ENCODE data around the gene IGF2R.
"Not testable (repeated sequence)": the region's sequence is repeated elsewhere in the genome, so short reads cannot be mapped to it uniquely, and the experiment has no call there.

The IGF2R gene

DNA sequence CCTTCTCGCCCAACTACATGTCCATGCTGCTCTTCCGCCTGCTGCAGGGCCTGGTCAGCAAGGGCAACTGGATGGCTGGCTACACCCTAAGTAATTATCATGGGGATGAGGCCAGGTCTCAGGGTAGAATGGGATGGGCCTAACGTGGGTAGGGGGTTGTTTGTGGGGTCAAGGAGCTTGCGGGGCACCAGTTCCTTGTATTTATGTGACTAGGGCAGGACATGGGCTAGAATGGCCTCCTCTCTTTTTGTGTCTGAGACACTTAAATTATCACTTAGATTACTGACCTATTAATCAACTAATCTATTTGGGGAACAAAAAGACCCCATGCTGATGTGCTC is 163.4 kb downstream of the IGF2R start:
- H3K4me3 ChIP-seq (ENCODE audit: low read depth, low read length), result no peak overlapping the region
- TF ChIP-seq, protein P1, sequence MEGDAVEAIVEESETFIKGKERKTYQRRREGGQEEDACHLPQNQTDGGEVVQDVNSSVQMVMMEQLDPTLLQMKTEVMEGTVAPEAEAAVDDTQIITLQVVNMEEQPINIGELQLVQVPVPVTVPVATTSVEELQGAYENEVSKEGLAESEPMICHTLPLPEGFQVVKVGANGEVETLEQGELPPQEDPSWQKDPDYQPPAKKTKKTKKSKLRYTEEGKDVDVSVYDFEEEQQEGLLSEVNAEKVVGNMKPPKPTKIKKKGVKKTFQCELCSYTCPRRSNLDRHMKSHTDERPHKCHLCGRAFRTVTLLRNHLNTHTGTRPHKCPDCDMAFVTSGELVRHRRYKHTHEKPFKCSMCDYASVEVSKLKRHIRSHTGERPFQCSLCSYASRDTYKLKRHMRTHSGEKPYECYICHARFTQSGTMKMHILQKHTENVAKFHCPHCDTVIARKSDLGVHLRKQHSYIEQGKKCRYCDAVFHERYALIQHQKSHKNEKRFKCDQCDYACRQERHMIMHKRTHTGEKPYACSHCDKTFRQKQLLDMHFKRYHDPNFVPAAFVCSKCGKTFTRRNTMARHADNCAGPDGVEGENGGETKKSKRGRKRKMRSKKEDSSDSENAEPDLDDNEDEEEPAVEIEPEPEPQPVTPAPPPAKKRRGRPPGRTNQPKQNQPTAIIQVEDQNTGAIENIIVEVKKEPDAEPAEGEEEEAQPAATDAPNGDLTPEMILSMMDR (IDR thresholded peaks at IDR 0.05; ENCODE audit: low read depth, low read length, missing control alignments), result no peak
- no peak for DNase-seq (ENCODE audit: low read depth)

DNA sequence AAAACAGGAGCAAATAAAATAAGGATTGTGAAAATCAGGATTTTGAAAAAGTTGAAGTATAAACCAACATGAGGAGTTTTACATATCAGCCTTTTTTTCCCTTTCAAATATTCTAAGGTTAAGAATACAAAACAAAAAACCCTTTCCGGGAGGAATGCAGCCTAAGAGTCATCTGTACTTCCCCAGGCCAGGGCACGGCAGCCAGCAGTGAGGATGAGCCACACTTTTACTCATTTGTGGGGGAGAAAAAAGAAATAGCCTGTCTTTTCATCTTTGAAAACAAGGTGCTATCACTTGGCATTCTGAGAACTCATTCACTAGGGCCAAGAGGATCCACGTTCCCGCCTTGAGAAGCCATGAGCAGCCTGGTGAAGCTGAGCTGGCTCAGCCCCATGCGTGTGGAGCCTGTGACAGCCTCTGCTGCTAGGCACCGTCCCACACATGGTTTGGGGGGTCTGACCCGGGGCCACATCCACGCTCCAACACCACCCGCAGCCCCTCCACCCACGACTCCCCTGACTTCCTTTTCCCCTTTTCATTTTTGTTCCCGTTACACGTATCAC is 164.0 kb downstream of the IGF2R start:
- TF ChIP-seq, protein P1 (IDR thresholded peaks at IDR 0.05; ENCODE audit: low read depth, low read length, missing control alignments), result no peak
- no peak for DNase-seq (ENCODE audit: low read depth)
- H3K4me3 ChIP-seq (ENCODE audit: low read depth, low read length), result no peak overlapping the region

DNA sequence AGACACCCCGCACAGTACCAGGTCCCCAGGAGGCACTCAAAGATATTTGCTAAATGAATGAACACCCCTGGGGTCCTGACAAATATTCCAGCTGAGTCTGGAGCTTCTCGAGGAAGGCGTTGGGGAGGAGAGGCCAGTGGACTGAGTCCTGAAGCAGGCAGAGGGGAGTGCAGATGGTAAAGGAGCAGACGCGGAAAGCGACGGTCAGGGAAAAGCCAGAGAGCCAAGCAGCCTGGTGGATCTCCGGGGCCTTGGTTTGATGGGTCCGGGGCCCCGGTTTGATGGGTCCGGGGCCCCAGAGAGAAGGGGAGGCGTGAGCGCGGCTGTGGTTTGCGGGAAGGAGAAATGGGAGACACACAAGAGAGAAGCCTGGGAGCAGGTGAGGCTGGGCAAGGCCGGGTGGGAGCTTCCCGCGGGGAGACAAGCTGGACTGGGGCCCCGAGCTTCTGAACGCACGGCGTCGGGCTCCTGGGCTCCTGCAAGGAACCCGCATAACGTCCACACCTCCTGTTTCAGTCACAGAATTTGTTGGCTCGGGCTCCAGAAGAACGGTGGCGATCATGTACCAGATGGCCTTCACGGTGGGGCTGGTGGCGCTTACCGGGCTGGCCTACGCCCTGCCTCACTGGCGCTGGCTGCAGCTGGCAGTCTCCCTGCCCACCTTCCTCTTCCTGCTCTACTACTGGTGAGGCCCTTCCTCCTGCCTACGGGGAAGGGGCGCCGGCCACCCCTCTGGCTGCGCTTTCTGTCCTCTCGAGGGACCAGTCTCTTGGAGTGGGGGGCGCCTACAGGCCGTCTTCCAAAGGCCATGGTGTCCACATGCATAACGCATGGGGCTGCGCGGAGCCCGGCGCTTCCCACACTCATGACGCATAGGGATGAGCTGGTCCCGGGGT is 164.8 kb downstream of the IGF2R start:
- TF ChIP-seq, protein P1 (IDR thresholded peaks at IDR 0.05; ENCODE audit: low read depth, low read length, missing control alignments), result no peak
- no peak overlapping the region for H3K4me3 ChIP-seq (ENCODE audit: low read depth, low read length)
- no peak for DNase-seq (ENCODE audit: low read depth)

DNA sequence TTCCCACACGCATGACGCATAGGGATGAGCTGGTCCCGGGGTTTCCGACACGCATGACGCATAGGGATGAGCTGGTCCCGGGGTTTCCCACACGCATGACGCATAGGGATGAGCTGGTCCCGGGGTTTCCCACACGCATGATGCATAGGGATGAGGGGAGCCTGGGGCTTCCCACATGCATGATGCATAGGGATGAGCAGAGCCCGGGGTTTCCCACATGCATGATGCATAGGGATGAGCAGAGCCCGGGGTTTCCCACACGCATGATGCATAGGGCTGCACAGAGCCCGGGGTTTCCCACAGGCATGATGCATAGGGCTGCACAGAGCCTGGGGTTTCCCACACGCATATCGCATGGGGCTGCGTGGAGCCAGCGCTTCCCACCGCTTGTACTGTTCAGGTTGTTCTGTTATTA is 165.5 kb downstream of the IGF2R start:
- not testable (repeated sequence) for H3K4me3 ChIP-seq (ENCODE audit: low read depth, low read length); DNase-seq (ENCODE audit: low read depth)

DNA sequence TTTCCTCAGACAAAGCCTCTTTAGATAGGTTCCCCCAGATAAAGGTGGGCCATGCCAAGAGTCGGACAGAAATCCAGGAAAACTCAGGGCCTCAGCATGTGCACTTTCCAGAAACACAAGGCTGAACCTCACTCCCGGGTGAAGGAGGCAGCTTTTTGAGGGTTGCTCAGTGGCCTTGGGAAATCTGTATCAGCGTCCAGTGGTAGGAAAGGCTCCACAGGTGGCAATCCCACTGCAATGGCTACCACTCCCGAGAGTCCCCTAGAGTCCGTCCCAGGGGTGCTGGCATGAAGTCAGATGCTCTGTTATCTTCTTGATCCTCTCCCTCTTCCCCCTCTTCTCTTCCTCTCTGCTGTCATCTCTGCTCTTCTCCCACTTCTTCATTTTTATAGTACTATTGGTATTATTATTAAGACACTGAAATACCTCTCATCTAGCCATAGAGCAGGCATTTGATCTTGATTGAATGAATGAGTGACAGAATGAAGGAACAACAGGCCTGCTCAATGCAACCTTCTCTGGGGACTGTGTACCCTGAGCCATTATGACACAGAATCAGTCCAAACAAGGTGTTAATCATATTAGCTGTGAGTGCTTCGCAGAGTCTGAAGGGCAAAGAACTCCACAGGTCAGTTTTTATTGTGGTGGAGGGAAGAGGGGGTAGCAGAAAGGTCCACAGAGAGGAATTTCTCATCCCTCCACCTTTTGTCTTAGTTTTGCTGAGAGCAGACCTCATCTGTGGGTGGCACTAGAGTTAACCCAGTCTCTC is 166.1 kb downstream of the IGF2R start:
- no peak overlapping the region for H3K4me3 ChIP-seq (ENCODE audit: low read depth, low read length)
- TF ChIP-seq, protein P1 (IDR thresholded peaks at IDR 0.05; ENCODE audit: low read depth, low read length, missing control alignments), result no peak
- no peak for DNase-seq (ENCODE audit: low read depth)

DNA sequence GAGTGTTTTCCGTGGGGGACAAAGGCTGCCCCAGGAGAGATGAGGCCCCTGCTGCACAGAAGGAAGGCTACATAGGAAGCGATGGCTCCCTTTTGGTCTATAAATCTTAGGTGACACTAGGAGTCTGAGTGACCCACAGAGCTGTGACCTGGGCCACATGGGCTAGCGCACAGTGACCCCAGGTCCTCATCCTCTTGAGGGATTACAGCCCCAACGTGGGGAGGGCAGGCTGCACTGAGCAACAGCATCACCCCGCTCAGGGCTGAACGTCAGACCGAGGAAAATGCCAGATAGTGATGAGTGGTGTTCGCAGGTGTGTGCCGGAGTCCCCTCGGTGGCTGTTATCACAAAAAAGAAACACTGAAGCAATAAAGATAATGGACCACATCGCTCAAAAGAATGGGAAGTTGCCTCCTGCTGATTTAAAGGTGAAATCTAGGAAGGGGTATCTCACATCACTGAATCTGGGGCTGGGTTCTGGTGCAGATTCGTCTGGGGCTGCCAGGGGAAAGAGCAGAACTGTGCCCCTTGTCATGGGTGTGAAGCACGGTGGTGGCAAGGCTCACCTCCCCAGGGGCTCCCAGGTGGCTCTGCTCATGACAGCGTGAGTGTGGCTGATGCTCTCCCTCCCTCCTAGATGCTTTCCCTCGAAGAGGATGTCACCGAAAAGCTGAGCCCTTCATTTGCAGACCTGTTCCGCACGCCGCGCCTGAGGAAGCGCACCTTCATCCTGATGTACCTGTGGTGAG is 167.2 kb downstream of the IGF2R start:
- H3K4me3 ChIP-seq (ENCODE audit: low read depth, low read length), result no peak overlapping the region
- no peak for DNase-seq (ENCODE audit: low read depth)
- TF ChIP-seq, protein P1 (IDR thresholded peaks at IDR 0.05; ENCODE audit: low read depth, low read length, missing control alignments), result no peak

Data from GM12864 (cell line).